ENCODE measurements around the gene NAPG.

DNA sequence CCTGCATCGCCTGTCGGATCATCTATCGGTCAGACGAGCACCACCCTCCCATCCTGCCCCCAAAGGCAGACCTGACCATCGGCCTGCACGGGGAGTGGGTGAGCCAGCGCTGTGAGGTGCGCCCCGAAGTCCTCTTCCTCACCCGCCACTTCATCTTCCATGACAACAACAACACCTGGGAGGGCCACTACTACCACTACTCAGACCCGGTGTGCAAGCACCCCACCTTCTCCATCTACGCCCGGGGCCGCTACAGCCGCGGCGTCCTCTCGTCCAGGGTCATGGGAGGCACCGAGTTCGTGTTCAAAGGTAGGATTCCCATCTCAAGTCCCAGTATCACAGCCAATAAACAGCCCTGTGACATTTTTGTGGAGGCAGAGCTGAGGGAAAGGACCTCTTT is 40.4 kb upstream of the NAPG start:
- no peak for TF ChIP-seq POLR2A (IDR thresholded peaks at IDR 0.05; ENCODE audit: low read depth, low read length)
- TF ChIP-seq POLR2AphosphoS5 (IDR thresholded peaks at IDR 0.05; ENCODE audit: insufficient read depth, low read depth, low read length) = no peak
- TF ChIP-seq, protein P1, sequence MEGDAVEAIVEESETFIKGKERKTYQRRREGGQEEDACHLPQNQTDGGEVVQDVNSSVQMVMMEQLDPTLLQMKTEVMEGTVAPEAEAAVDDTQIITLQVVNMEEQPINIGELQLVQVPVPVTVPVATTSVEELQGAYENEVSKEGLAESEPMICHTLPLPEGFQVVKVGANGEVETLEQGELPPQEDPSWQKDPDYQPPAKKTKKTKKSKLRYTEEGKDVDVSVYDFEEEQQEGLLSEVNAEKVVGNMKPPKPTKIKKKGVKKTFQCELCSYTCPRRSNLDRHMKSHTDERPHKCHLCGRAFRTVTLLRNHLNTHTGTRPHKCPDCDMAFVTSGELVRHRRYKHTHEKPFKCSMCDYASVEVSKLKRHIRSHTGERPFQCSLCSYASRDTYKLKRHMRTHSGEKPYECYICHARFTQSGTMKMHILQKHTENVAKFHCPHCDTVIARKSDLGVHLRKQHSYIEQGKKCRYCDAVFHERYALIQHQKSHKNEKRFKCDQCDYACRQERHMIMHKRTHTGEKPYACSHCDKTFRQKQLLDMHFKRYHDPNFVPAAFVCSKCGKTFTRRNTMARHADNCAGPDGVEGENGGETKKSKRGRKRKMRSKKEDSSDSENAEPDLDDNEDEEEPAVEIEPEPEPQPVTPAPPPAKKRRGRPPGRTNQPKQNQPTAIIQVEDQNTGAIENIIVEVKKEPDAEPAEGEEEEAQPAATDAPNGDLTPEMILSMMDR (IDR thresholded peaks at IDR 0.05; ENCODE audit: extremely low read depth in 1 of 2, insufficient read depth in 1 of 2, low read depth in 1 of 2, low read length in 2 of 2) = no peak
- no peak for TF ChIP-seq MYC (IDR thresholded peaks at IDR 0.05; ENCODE audit: low read depth, low read length)
- TF ChIP-seq EZH2 (IDR thresholded peaks at IDR 0.05; ENCODE audit: borderline replicate concordance, low read depth, low read length, severe bottlenecking) = no peak
- no peak for TF ChIP-seq JUN (IDR thresholded peaks at IDR 0.05; ENCODE audit: borderline replicate concordance, insufficient read depth, insufficient read length, low read depth)
